Activated CD4-positive, alpha-beta memory T cell treated with anti-CD3 and anti-CD28 coated beads for 36 hours (primary cell): ENCODE data around the gene CTNNA3. TPM values are rescaled to one million over a fixed set of nuclear protein-coding genes. Genes with fewer than 3 reads are reported as not detected.
"Not testable (repeated sequence)": the region's sequence is repeated elsewhere in the genome, so short reads cannot be mapped to it uniquely, and the experiment has no call there.

ENCODE experiments used
- CTCF ChIA-PET: fragments of 350-600 bp; sonication (Branson Sonifier 250); formaldehyde crosslinking; loops from one replicate; lab custom pipeline; 2021; ENCODE audit warnings: antibody characterized with exemption, inconsistent platforms; lab: Charles Lee
- POLR2A ChIA-PET: fragments of 350-600 bp; sonication (Branson Sonifier 250); formaldehyde crosslinking; loops from one replicate; lab custom pipeline; 2021; ENCODE audit warnings: antibody characterized with exemption; lab: Charles Lee
- DNase-seq: peaks from one replicate; pipeline ENCODE4 v3.0.0-alpha.2; 2020
- H3K27ac Mint-ChIP-seq: one replicate; pipeline ENCODE4 v1.8.0; 2021; ENCODE audit warnings: mixed read lengths
- H3K27me3 Mint-ChIP-seq: one replicate; pipeline ENCODE4 v1.8.0; 2021; ENCODE audit warnings: mixed read lengths
- H3K36me3 Mint-ChIP-seq: one replicate; pipeline ENCODE4 v1.8.0; 2021; ENCODE audit warnings: mixed read lengths
- H3K4me1 Mint-ChIP-seq: one replicate; pipeline ENCODE4 v1.8.0; 2021; ENCODE audit warnings: low read depth, mixed read lengths
- H3K4me3 Mint-ChIP-seq: one replicate; pipeline ENCODE4 v1.8.0; 2021; ENCODE audit warnings: mild to moderate bottlenecking, mixed read lengths
- H3K9me3 Mint-ChIP-seq: one replicate; pipeline ENCODE4 v1.8.0; 2021; ENCODE audit warnings: mixed read lengths
- intact Hi-C: fragments of 100-400 bp; cut with micrococcal nuclease; formaldehyde crosslinking; loops from one replicate; pipeline ENCODE4 v1.15.1; 2023
- total RNA-seq, 2 experiments: library from RNA; stranded (reverse); gene quantifications; one replicate each; pipeline ENCODE4 v1.2.3, GENCODE V29; 2021

CTNNA3 gene
- total RNA-seq, 2 experiments from 2014 or later = not detected

GRCh38 chr10:66350622-66351399 lies 1345.2 kb downstream of the CTNNA3 start:
- Mint-ChIP-seq H3K9me3 (peaks cover 4% of the 10 kb centered on the region), H3K4me1 (no peaks in the 10 kb centered on the region), H3K4me3 (no peak overlapping the region), H3K27me3 (no peaks in the 10 kb centered on the region), H3K27ac (no peak overlapping the region), H3K36me3 (no peaks in the 10 kb centered on the region)
- DNase-seq = no peak
- intact Hi-C loops = no loop called here
- POLR2A ChIA-PET = no interaction called here
- CTCF ChIA-PET = no interaction called here

GRCh38 chr10:66349726-66350125 lies 1346.3 kb downstream of the CTNNA3 start:
- no peak for DNase-seq
- Mint-ChIP-seq H3K27me3 (no peaks in the 10 kb centered on the region), H3K4me3 (no peak overlapping the region), H3K36me3 (no peaks in the 10 kb centered on the region), H3K27ac (no peak overlapping the region), H3K4me1 (no peaks in the 10 kb centered on the region), H3K9me3 (peaks cover 4% of the 10 kb centered on the region)
- ChIA-PET CTCF (no interaction called here), POLR2A (no interaction called here)
- intact Hi-C loops = no loop called here

GRCh38 chr10:66349076-66349475 lies 1346.9 kb downstream of the CTNNA3 start:
- ChIA-PET CTCF (no interaction called here), POLR2A (no interaction called here)
- Mint-ChIP-seq H3K27me3 (no peaks in the 10 kb centered on the region), H3K36me3 (no peaks in the 10 kb centered on the region), H3K9me3 (peaks cover 4% of the 10 kb centered on the region), H3K4me3 (no peak overlapping the region), H3K27ac (no peak overlapping the region), H3K4me1 (no peaks in the 10 kb centered on the region)
- no peak for DNase-seq
- intact Hi-C loops = no loop called here

GRCh38 chr10:66337211-66337610 lies 1358.8 kb downstream of the CTNNA3 start:
- POLR2A ChIA-PET = no interaction called here
- Mint-ChIP-seq H3K4me3 (no peak overlapping the region), H3K4me1 (no peaks in the 10 kb centered on the region), H3K27me3 (no peaks in the 10 kb centered on the region), H3K36me3 (no peaks in the 10 kb centered on the region), H3K9me3 (peaks cover 16% of the 10 kb centered on the region), H3K27ac (no peak overlapping the region)
- intact Hi-C loops = no loop called here
- CTCF ChIA-PET = no interaction called here
- no peak for DNase-seq

GRCh38 chr10:66336791-66337190 lies 1359.2 kb downstream of the CTNNA3 start:
- no peak for DNase-seq
- no peaks in the 10 kb centered on the region for H3K27me3 Mint-ChIP-seq
- no peak overlapping the region for H3K4me3 Mint-ChIP-seq
- intact Hi-C loops = no loop called here
- no peaks in the 10 kb centered on the region for H3K4me1 Mint-ChIP-seq
- no peaks in the 10 kb centered on the region for H3K36me3 Mint-ChIP-seq
- POLR2A ChIA-PET = no interaction called here
- CTCF ChIA-PET = no interaction called here
- H3K27ac Mint-ChIP-seq = no peak overlapping the region
- peaks cover 16% of the 10 kb centered on the region for H3K9me3 Mint-ChIP-seq

- H3K4me3 Mint-ChIP-seq, H3K27ac Mint-ChIP-seq, CTCF ChIA-PET, intact Hi-C loops, H3K4me1 Mint-ChIP-seq, POLR2A ChIA-PET, DNase-seq, H3K27me3 Mint-ChIP-seq, H3K36me3 Mint-ChIP-seq: not testable (repeated sequence)
- peaks cover 16% of the 10 kb centered on the region for H3K9me3 Mint-ChIP-seq
Measured at GRCh38 chr10:66335753-66336152, 1360.2 kb downstream of the CTNNA3 start.

- H3K36me3 Mint-ChIP-seq = no peaks in the 10 kb centered on the region
- ChIA-PET POLR2A (no interaction called here), CTCF (no interaction called here)
- no peak for DNase-seq
- intact Hi-C loops = no loop called here
- H3K4me3 Mint-ChIP-seq = no peak overlapping the region
- peaks cover 6% of the 10 kb centered on the region for H3K9me3 Mint-ChIP-seq
- no peak overlapping the region for H3K27ac Mint-ChIP-seq
- H3K4me1 Mint-ChIP-seq = no peaks in the 10 kb centered on the region
- H3K27me3 Mint-ChIP-seq = no peaks in the 10 kb centered on the region
Measured at GRCh38 chr10:66329147-66329546, 1366.8 kb downstream of the CTNNA3 start.

- Mint-ChIP-seq H3K27ac (no peak overlapping the region), H3K4me1 (no peaks in the 10 kb centered on the region), H3K9me3 (peaks cover 2% of the 10 kb centered on the region), H3K27me3 (no peaks in the 10 kb centered on the region), H3K4me3 (no peak overlapping the region), H3K36me3 (no peaks in the 10 kb centered on the region)
- ChIA-PET CTCF (no interaction called here), POLR2A (no interaction called here)
- DNase-seq = no peak
- intact Hi-C loops = no loop called here
Measured at GRCh38 chr10:66326876-66327275, 1369.1 kb downstream of the CTNNA3 start.

- intact Hi-C loops = no loop called here
- H3K27ac Mint-ChIP-seq = no peak overlapping the region
Measured at GRCh38 chr10:66322777-66323176, 1373.2 kb downstream of the CTNNA3 start.

GRCh38 chr10:66321723-66322665 lies 1374.0 kb downstream of the CTNNA3 start:
- no peak overlapping the region for H3K4me3 Mint-ChIP-seq
- DNase-seq = no peak
- H3K27ac Mint-ChIP-seq = no peak overlapping the region
- H3K36me3 Mint-ChIP-seq = no peaks in the 10 kb centered on the region
- POLR2A ChIA-PET = no interaction called here
- H3K9me3 Mint-ChIP-seq = no peaks in the 10 kb centered on the region
- no peaks in the 10 kb centered on the region for H3K4me1 Mint-ChIP-seq
- intact Hi-C loops = no loop called here
- H3K27me3 Mint-ChIP-seq = no peaks in the 10 kb centered on the region
- CTCF ChIA-PET = no interaction called here

More at GRCh38 chr10:66322777-66323176, 1373.2 kb downstream of the CTNNA3 start:
- no peak for DNase-seq
- Mint-ChIP-seq H3K4me3 (no peak overlapping the region), H3K27me3 (no peaks in the 10 kb centered on the region), H3K9me3 (no peaks in the 10 kb centered on the region), H3K4me1 (no peaks in the 10 kb centered on the region), H3K36me3 (no peaks in the 10 kb centered on the region)
- ChIA-PET POLR2A (no interaction called here), CTCF (no interaction called here)

GRCh38 chr10:66318761-66319160 lies 1377.2 kb downstream of the CTNNA3 start:
- POLR2A ChIA-PET = no interaction called here
- Mint-ChIP-seq H3K4me1 (no peaks in the 10 kb centered on the region), H3K27ac (no peak overlapping the region), H3K27me3 (no peaks in the 10 kb centered on the region), H3K36me3 (no peaks in the 10 kb centered on the region), H3K9me3 (no peaks in the 10 kb centered on the region), H3K4me3 (no peak overlapping the region)
- intact Hi-C loops = no loop called here
- CTCF ChIA-PET = interaction anchor here (0.7 kb wide), 1 partner anchor 396 kb away, joined by 3 read pairs; no protein-coding TSS in a partner anchor
- DNase-seq = no peak

GRCh38 chr10:66307826-66308225 lies 1388.2 kb downstream of the CTNNA3 start:
- Mint-ChIP-seq H3K27me3 (no peaks in the 10 kb centered on the region), H3K27ac (no peak overlapping the region), H3K4me1 (no peaks in the 10 kb centered on the region), H3K4me3 (no peak overlapping the region), H3K36me3 (no peaks in the 10 kb centered on the region), H3K9me3 (peaks cover 5% of the 10 kb centered on the region)
- intact Hi-C loops = no loop called here
- ChIA-PET POLR2A (no interaction called here), CTCF (no interaction called here)
- DNase-seq = no peak
